H1 (cell line): ENCODE results near the gene SERPINE3. TPM values are rescaled to one million over a fixed set of nuclear protein-coding genes. Genes with fewer than 3 reads are reported as not detected.

ENCODE experiments used
- BACH1 ChIP-seq: IDR thresholded peaks from 2 replicates; pipeline ENCODE4 v1.6.1; 2012; ENCODE audit warnings: low read length, improper control_type of control experiment
- CBX8 ChIP-seq: fragments of 300-800, 300-1000 bp; sonication (generic); IDR thresholded peaks from 2 replicates; pipeline ENCODE4 v1.7.1; 2016; ENCODE audit warnings: low read depth, low read length, borderline replicate concordance
- CEBPB ChIP-seq: IDR thresholded peaks from 2 replicates; pipeline ENCODE4 v1.6.1; 2012; ENCODE audit warnings: low read depth, low read length
- CREB1 ChIP-seq: IDR thresholded peaks from 2 replicates; pipeline ENCODE4 v1.6.1; 2012; ENCODE audit warnings: inconsistent platforms
- CTBP2 ChIP-seq: IDR thresholded peaks from 2 replicates; pipeline ENCODE4 v1.7.0; 2011; ENCODE audit warnings: borderline replicate concordance, mild to moderate bottlenecking, moderate library complexity, mixed read lengths, low read length; ENCODE audit not compliant: insufficient read depth, insufficient read length
- EZH2 ChIP-seq: fragments of 200-600 bp; sonication (generic); IDR thresholded peaks from 2 replicates; pipeline ENCODE4 v1.7.1; 2012; ENCODE audit warnings: low read depth, mild to moderate bottlenecking, moderate library complexity, low read length, inconsistent platforms; ENCODE audit not compliant: severe bottlenecking
- FOSL1 ChIP-seq: IDR thresholded peaks from 2 replicates; pipeline ENCODE4 v1.6.1; 2011; ENCODE audit warnings: mild to moderate bottlenecking, low read depth, low read length, moderate library complexity; ENCODE audit not compliant: insufficient read depth
- GABPA ChIP-seq: IDR thresholded peaks from 2 replicates; pipeline ENCODE4 v1.6.1; 2011; ENCODE audit warnings: mild to moderate bottlenecking, low read length, moderate library complexity, borderline replicate concordance; ENCODE audit not compliant: insufficient read depth
- GTF2F1 ChIP-seq: IDR thresholded peaks from 2 replicates; pipeline ENCODE4 v1.6.1; 2012; ENCODE audit warnings: low read depth, low read length, improper control_type of control experiment, borderline replicate concordance
- JUND ChIP-seq: IDR thresholded peaks from 2 replicates; pipeline ENCODE4 v1.6.1; 2011; ENCODE audit warnings: mild to moderate bottlenecking, improper control_type of control experiment, low read length
- NANOG ChIP-seq: IDR thresholded peaks from 2 replicates; pipeline ENCODE4 v1.6.1; 2011; ENCODE audit warnings: low read length, low read depth, mild to moderate bottlenecking, inconsistent platforms; ENCODE audit not compliant: insufficient read depth, poor library complexity, severe bottlenecking
- POU5F1 ChIP-seq: IDR thresholded peaks from 2 replicates; pipeline ENCODE4 v1.6.1; 2011; ENCODE audit warnings: low read depth, mild to moderate bottlenecking, low read length, moderate library complexity
- RBBP5 ChIP-seq: IDR thresholded peaks from 2 replicates; pipeline ENCODE4 v1.7.1; 2012; ENCODE audit warnings: low read depth, mild to moderate bottlenecking, inconsistent platforms, low read length, moderate library complexity, borderline replicate concordance
- RFX5 ChIP-seq: IDR thresholded peaks from 2 replicates; pipeline ENCODE4 v1.6.1; 2011; ENCODE audit warnings: low read depth, low read length, improper control_type of control experiment, borderline replicate concordance
- RNF2 ChIP-seq: fragments of 200-900, 300-1000 bp; sonication (generic); IDR thresholded peaks from 2 replicates; pipeline ENCODE4 v1.7.1; 2016; ENCODE audit warnings: borderline replicate concordance, low read depth, mild to moderate bottlenecking, antibody characterized with exemption, low read length; ENCODE audit not compliant: poor library complexity, severe bottlenecking; ENCODE audit errors: missing control alignments
- RXRA ChIP-seq: IDR thresholded peaks from 2 replicates; pipeline ENCODE4 v1.6.1; 2011; ENCODE audit warnings: low read depth, mild to moderate bottlenecking, low read length, moderate library complexity; ENCODE audit not compliant: insufficient read depth
- SAP30 ChIP-seq: fragments of 300-600 bp; sonication (generic); IDR thresholded peaks from 2 replicates; pipeline ENCODE4 v1.7.1; 2012; ENCODE audit warnings: low read length, moderate library complexity, mild to moderate bottlenecking, inconsistent platforms; ENCODE audit not compliant: insufficient read depth, insufficient replicate concordance
- SP2 ChIP-seq: IDR thresholded peaks from 2 replicates; pipeline ENCODE4 v1.6.1; 2012; ENCODE audit warnings: mild to moderate bottlenecking, low read length, inconsistent platforms
- TAF1 ChIP-seq: IDR thresholded peaks from 2 replicates; pipeline ENCODE4 v1.6.1; 2011; ENCODE audit warnings: mild to moderate bottlenecking, low read depth, low read length
- TAF7 ChIP-seq: optimal IDR thresholded peaks from 2 replicates; pipeline ENCODE3; 2011; ENCODE audit warnings: low read depth, mild to moderate bottlenecking, inconsistent platforms, low read length, moderate library complexity, borderline replicate concordance
- TBP ChIP-seq: IDR thresholded peaks from 2 replicates; pipeline ENCODE4 v1.6.1; 2011; ENCODE audit warnings: low read depth, low read length, improper control_type of control experiment
- USF2 ChIP-seq: IDR thresholded peaks from 2 replicates; pipeline ENCODE4 v1.6.1; 2011; ENCODE audit warnings: low read length, improper control_type of control experiment
- ZNF274 ChIP-seq: IDR thresholded peaks from 2 replicates; pipeline ENCODE4 v1.7.0; 2012; ENCODE audit warnings: low read length, borderline replicate concordance; ENCODE audit errors: extremely low read depth
- polyA plus RNA-seq, 7 experiments: library from polyadenylated mRNA; depleted of rRNA in 3 of 7; stranded (reverse) in 5 of 7; unstranded in 2 of 7; fragments of >200 nt in 5 of 7; fragments of 200-250 nt in 2 of 7; gene quantifications; 1 replicate in 5 of 7; 2 replicates in 1 of 7; 4 replicates in 1 of 7; pipeline versions ENCODE4 v1.2.1 to v1.2.3, GENCODE V29; 2011 to 2013; ENCODE audit warnings: missing spikeins in 2 of 7, mixed read lengths in 2 of 7
- total RNA-seq: library from RNA; stranded (reverse); fragmentation: NEBNext Ultra II Directional; extraction: Animal tissue kit (Norgen Biotek cat#: 25700); gene quantifications from 2 replicates; pipeline ENCODE4 v1.2.1, GENCODE V29; 2021
- TF ChIP-seq, protein P1 (sequence below): IDR thresholded peaks from 2 replicates; pipeline ENCODE4 v1.6.1; 2012; ENCODE audit warnings: inconsistent platforms

The SERPINE3 gene
- total and polyA plus RNA-seq, 2 of the 8 experiments (the other 6 are each of a cell fraction or from before 2014, with no cell fraction given), result 0.34 to 1.0 TPM

DNA sequence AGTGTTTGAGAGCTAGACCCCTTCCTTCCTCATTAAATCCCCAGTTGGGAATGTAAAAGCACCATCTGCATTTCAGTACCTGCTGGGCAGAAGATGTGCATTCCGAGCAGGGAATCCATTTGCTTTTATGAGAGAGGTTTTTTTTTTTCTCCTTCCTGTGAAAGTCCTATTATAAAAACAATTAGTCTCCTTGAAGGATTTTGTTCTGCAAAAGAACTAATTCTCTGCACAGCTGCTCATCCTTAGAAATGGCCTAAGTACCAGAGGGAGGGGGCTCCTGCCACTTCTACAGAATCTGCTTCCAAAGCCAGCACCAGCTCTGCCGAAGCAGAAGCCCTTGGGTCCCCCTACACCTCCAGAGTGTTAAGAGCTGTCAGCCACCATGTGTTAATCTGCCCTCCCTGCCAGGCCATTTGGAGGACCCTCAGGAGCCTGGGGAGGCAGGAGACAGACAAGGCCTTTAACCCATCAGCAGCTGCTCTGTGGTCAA, 36.4 kb upstream of the SERPINE3 start (continued):
- TF ChIP-seq BACH1 (no peak), EZH2 (no peak), GABPA (no peak), JUND (no peak), TBP (peak; percentile 61; the same call in 1 of the 2 replicates), POU5F1 (no peak), CEBPB (no peak), GTF2F1 (no peak), USF2 (no peak), FOSL1 (no peak), CBX8 (no peak), CTBP2 (peak; percentile 94), NANOG (peak; percentile 49), RFX5 (no peak), SP2 (no peak), TAF7 (no peak), SAP30 (peak; percentile 53), TAF1 (0 out of 2 replicates have a peak, but pooled peaks have one; percentile 21), ZNF274 (no peak), RNF2 (no peak), RXRA (no peak), CREB1 (0 out of 2 replicates have a peak, but pooled peaks have one; percentile 10), RBBP5 (no peak)
- TF ChIP-seq, protein P1, sequence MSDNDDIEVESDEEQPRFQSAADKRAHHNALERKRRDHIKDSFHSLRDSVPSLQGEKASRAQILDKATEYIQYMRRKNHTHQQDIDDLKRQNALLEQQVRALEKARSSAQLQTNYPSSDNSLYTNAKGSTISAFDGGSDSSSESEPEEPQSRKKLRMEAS, result peak; percentile 80
